HG02759 (cell line): ENCODE measurements around the gene EXOSC7.
"Not testable (repeated sequence)": the region's sequence is repeated elsewhere in the genome, so short reads cannot be mapped to it uniquely, and the experiment has no call there.

Source experiments
- ATAC-seq: cut with Tn5 transposase; IDR thresholded peaks from one replicate; pipeline ENCODE4 v1.9.1; 2021; ENCODE audit warnings: mild to moderate bottlenecking, moderate library complexity; ENCODE audit not compliant: unreplicated experiment

Gene EXOSC7

DNA sequence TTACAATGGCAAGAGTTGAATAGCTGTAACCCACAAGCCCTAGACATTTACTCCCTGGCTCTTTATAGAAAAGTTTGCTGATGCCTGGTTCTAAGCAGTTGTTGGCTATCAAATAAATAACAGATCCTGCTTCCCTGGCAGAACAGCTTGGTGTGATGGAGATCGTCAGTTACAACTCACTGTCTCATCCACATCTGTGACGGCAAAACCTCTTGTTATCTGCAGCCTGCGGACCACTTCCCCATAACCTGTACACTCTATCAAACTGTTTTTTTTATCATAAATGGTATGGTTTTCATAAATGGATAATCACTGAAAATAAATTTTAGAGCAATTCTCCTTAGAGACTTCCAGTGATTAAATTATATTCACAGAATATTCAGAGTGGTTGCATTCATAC, 14.2 kb upstream of the EXOSC7 start:
- ATAC-seq, result no peak

DNA sequence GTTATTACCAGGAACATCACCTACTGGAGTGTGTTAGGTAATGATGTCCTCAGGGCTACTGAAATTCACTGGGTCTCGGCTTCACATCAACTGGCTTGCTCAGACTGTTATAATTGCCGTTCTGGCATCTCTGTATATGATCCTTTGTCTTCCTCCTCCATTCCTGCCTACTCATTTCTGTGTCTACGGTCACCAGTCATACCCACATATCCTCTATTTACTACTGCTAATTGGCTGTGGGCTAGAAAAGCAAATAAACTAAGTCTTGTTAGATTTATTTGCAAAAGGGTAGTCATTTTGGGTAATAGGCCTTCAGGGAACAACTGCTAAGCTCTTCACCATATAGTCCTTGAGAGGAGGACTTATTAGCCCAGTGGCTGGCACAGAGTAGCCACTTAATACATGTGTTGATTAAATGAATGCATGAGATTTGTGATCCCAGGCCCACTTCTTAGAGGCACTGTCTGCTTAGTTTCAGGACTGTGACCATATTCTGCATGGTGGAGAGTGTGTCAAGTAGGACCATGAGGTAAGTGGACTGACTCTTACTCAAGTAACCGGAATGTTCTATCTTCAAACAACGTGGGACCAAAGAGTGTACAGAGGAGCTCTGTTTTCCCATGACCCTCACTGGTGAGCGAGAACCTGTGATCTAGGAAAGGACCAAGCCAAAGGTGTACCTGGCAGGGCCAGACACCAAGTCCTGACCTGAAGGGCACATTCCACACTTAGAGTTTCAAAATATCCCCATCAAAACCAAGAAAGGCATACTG, 13.2 kb upstream of the EXOSC7 start:
- no peak for ATAC-seq

DNA sequence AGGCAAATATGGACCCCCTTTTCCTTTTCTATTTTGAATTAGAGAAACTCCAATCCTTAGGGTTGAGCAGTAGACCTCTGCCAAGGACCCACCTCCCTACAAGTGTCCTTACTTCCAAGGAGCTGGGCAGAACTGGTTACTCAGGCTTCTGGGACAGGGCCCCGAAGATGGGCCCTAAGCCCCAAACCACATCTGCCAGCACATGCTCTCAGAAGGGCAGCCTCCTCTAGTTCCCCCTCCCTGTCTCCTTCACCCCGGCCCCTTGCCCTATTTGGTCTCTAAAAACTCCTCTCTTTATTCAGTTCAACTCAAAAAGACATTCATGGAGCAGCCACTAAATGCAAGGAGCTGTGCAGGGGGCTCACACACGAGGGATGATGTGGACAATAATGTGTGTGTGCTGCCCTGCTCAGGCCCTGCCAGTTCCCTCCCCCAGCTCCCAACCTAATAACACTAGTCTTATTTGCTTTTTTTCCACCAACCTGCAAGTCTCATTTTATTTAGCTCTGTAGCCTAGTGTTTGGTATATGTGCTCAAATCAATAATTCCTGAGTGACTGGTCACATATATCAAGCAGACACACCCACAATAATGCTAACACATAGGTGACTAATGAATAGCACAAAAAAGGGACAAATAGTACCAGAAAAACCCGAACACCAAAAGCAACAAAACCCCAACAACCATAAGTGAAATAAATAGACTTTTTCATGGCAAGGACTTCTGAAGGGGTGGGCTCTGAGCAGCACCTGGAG, 12.3 kb upstream of the EXOSC7 start:
- no peak for ATAC-seq

DNA sequence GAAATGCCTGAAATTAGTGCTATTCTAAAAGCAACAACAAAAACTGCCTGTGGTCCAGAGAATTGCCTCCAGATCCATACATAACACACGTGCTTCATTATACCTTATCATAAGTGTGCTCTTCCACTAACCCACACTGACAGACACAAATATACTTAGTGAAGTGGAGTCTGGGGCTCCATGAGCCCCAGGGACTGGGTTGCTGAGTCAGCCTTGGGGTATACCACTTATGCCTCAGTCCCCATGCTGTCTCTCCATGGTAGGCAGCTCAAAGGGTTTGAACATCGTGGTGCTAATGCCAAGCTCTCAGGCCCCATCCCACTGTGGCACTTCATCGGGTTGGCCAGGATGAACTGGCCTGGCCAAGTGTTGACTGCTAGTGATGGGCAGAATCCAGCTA, 10.9 kb upstream of the EXOSC7 start:
- ATAC-seq, result no peak

DNA sequence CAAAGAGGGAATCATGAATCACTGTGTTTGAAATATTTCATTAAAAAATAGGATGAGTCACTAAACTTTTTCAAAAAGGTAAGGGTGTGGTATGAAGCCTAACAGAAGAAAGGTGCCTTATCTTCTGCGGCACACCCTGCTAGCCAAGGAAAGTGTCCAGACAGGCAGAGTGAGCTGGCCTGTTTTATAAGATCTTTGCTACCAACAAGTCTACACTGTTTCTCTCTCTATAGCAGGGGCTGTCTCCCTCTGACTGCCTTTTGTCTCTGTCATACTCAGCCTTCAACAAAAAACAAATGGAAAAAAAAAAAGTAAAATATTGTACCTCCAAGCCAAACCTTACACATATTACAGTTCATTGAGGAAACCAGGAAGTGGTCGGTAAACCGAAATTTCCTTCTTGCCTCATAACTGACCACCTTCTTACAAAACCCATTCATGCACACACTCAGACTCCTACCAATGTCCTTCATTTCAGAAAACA, 9.2 kb upstream of the EXOSC7 start:
- ATAC-seq, result no peak

DNA sequence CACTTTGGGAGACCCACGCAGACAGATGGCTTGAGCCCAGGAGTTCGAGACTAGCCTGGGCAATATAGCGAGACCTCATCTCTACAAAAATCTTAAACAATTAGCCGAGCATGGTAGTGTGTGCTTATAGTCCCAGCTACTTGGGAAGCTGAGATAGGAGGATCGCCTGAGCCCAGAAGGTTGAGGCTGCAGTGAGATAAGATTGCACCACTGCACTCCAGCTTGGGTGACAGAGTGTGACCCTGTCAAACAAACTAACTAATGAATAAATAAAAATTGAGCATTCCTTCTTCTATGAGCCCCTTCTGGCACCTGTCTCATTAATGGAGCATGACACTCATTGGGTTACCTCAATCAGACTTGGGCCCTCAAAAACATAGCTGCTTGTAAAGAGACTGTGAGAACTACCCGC, 7.6 kb upstream of the EXOSC7 start:
- no peak for ATAC-seq

DNA sequence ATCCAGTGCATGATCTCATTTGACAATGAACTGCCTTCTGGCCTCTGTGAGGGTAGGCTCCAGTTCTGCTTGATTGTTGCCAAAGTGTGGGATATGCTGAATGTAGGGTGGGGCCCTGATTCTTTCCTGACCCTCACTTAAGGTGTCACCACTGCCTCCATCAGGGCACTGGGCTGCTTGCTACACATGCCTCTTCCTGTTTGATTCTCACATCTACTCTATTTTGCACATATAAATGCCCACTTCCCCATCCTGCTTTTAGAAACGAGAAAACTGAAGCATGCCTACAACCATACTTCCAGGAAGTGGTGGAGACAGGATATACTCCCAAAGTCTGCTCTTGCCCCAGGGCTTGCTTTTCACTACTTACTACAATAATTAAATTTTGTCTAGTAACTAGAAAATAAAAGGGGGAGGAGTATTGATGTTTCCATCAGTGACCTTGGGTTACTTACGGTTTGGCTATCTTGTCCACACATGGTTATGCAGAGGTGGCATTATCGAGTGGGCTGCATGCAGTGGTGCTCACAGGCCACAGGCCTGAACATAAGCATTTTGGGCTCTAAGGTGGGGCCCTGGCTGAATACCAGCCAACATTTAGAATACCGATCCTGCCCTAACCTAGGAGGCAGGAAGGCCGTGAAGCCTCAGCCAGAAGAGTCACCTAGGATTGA, 6.8 kb upstream of the EXOSC7 start:
- ATAC-seq, result no peak

DNA sequence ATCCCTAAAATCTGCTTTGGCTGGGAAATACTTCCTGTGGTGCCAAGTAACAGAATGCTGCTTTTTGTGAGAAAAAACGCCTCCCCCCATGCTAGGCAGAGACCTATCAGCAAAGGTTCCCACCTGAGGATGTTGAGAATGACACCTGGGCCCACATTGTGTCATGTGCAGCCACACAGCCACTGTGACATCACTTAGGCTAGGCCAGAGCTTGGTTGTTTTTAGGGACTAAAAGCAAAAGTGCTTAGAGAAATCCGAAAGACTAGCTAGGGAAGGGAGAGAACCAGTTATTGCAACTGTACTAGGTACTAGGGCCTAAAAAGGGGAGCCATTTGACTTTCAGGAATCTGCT, 6.2 kb upstream of the EXOSC7 start:
- ATAC-seq, result no peak

DNA sequence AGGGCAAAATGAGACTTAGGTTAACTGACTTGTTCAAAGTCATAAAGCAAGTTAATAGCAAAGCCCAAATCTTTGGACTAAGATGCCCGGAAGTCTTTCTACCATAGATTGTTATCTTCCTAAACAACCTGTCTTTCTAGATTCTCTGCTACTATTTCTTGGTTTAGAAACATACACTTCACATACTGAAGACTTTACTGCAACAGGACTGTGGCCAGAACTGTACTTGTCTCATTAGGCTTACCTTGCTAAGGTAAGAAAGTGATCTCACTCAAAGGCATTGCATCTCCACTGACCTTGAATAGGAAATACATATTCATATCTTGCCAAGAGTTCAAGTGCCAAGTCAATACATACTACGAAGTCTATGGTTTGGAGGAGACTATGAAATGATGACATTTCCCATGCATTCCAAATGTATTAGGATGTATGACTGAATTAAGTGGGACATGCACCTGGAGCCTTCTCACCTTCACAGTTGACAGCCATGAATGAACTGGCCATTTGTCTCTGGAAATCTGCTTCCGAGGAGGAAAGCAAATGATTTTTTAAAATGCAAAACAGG, 5.0 kb upstream of the EXOSC7 start:
- no peak for ATAC-seq

DNA sequence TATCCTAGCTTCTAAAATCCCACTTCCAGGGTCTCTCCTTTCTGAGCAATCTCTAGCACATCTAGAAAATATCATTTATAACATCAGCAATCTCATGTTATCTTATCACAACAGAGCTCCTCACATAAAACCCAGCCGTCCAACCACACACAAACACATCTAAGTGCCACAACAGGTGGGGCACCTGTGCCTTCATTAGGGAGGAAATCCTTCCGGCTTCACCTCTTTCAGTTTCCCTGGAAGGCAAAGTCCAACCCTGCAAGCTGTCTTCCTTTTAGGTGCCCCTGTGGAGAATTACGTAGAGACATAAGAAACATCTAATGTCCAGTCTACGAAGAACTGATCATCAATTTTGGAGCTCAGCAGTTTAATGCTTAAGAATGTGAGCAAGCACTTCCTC, 1.6 kb upstream of the EXOSC7 start:
- ATAC-seq, result no peak

DNA sequence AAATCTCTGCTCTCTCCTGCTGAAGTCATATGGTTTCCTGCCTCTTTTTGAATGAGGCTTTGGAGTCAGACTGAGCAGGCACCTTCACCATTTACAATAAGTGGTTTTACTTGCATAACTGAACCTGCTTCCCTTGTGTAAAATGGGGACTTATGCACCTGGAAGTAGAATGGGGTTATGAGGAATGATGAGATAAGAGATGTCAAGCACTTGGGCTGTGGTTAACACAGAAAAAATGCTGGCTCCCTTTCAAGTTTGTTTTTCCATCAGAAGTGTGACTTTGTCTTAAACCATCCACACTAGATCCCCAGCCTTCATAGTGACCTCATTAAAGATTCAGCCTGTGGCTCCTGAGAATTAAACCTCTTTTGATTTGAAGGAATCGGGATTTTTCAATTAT, 5.2 kb downstream of the EXOSC7 start:
- no peak for ATAC-seq

DNA sequence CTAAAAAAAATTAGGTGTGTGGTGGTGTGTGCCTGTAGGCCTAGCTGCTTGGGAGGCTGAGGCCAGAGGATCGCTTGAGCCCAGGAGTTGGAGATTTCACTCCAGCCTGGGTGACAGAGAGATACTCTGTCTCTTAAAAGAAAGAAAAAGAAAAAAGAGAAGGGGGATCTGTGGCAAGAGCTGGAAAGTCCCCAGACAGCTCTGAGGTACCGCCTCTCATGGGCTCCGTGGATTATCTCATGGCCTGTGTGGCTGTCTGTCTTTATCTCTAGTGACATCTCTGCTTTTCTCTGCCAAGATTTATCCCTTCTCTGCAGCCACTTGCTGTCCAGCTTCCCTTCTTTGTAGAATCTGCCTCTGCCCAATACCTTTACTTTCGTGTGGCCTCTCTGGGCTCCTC, 5.7 kb downstream of the EXOSC7 start:
- peak; percentile 57 for ATAC-seq

DNA sequence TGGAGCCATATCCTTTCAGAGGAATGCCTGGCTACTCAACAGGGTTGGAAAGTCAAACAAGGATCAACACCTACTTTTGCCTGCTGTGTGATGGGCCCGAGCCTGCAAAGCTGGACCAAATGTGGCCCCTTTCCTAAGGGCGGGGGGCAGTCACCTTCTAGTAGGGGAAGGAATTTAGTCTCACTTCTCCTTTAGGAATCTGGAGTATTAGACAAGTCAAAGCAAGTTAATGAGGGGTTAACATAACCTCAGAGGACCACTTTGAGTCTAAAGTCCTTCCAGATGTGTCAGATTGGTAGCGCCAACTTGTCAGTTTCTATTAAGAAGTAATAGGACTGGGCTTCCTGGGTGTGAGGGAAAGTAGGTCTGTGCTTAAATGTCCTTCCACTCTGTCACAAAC, 6.8 kb downstream of the EXOSC7 start:
- ATAC-seq, result no peak

DNA sequence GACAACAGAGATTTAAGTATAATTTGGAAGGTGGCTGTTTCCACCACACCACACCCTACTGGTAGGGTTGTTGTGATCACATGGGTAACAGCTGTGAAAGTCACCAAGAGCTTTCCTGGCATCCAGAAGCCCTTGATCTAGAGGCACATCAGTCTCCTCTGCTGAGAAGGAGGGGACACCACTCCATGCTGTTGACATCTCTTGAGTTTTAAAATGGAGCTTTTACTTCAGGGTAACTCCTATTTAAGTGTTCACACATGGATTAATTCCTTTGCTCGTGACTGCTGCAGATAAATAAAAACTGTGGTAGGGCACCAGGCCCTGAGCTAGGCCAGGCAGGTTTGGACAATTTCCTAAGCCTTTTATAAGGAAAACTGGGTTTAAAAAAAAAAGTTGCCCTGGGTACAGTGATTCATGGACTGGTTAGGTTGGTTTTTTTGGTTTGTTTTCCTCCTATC, 7.5 kb downstream of the EXOSC7 start:
- no peak for ATAC-seq

DNA sequence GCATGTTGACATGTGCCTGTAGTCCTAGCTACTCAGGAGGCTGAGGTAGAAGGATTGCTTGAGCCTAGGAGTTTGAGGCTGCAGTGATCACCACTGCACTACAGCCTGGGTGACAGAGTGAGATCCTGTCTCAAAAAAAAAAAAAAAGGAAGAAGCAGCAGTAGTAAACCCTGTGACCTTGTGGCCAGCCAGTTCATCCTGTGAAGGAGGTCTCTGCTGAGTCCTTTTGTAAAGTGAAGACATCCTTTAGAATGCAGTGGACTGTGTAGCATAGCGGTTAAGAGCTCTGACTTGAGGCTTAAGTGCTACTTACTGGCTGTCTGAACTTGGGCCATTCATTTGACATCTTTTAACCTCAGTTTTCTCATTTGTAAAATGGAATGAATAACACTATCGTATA, 8.3 kb downstream of the EXOSC7 start:
- no peak for ATAC-seq

DNA sequence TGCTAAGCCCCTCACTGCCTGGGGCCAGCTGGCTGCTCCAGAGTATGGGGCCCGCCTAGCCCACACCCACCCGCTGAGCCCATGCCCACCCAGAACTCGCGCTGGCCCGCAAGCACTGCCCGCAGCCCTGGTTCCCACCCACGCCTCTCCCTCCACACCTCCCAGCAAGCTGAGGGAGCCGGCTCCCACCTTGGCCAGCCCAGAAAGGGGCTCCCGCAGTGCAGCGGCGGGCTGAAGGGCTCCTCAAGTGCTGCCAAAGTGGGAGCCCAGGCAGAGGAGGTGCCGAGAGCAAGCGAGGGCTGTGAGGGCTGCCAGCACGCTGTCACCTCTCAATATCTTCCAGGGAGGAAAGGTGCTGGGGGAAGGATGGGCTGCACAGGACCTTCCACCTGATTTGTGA, 10.3 kb downstream of the EXOSC7 start:
- not testable (repeated sequence) for ATAC-seq

DNA sequence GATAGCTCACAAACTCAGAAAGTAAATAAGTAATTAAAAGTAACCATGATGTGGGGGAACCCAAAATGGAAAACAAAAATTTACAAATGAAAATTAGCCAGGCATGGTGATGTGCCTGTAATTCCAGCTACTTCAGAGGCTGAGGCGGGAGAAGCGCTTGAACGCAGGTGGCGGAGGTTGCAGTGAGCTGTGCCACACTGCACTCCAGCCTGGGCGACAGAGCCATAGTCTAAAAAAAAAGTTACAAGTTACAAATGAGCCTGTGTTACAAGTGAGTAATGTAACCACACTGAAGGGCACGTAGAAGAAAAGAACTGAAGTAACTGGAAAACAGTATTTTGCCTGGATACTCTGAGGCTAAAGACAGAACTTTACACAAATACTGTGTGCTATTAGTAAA, 11.3 kb downstream of the EXOSC7 start:
- no peak for ATAC-seq

DNA sequence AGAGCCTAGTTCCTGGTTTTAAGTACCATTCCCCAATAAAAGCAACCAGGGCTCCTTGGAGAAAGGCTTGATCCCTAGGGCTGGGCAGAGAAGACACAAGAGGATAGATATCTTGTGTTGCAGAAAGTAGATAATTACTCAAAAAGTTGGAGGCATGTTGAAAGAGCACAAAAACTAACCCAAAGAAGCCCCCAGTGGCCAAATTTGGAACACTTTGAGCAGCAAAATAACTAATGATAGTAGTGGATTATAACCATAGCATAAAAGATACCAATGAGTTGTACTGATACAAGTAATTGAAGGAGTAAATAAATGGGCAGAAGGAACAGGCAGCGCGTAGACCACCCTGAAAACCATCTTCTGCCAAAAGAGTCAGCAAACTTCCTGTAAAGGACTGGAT, 12.0 kb downstream of the EXOSC7 start:
- ATAC-seq, result no peak

DNA sequence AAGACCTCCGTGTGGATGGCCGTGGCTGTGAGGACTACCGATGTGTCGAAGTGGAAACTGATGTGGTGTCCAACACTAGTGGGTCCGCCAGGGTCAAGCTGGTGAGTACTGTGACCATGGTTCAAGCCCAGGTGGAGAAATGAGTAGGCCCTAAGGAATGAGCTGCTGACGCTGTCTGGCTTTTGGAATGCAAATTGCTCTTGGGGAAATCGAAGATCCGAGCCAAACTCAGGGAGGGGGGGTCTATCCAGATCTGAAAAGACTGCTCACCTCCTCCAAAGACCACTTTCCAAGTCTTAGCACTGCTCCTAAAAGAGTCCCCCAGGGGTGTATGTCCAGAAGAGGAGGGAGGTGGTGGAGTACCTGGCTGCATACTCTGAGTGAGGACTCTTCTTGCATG, 13.1 kb downstream of the EXOSC7 start:
- ATAC-seq, result no peak

DNA sequence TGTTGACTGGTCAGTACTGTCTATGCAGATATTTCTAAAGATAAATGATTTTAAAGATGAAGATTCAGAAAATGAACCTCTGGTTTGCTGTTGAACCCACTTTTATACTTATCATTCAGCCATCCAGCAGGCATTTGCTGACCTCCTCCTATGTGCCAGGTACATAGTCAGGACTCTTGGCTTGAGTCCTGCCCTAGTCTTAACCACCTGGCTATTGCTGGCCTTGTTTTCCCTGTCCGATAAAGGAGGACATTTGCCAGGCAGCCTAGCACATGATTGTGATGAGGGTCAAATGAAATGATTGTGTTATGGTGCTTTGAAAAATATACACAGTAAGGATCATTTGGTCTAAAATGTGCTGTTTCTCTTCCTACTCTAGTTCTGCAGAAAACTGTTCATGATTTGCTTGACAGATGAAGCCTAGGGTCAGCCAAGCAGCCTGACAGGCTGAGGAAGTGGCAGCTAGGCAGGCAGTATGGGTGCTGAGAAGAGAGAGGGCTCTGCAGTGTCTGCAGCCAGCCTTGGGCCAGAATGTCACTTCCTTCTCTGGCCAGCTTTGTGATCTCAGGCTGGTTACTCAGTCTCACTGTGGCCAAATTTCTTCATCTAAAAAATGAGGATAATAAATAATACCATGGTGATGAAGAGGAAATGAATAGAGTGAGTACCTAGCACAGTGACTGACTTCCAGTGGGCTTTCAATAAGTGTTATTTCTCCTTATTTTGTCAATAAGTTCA, 13.8 kb downstream of the EXOSC7 start:
- ATAC-seq, result no peak

DNA sequence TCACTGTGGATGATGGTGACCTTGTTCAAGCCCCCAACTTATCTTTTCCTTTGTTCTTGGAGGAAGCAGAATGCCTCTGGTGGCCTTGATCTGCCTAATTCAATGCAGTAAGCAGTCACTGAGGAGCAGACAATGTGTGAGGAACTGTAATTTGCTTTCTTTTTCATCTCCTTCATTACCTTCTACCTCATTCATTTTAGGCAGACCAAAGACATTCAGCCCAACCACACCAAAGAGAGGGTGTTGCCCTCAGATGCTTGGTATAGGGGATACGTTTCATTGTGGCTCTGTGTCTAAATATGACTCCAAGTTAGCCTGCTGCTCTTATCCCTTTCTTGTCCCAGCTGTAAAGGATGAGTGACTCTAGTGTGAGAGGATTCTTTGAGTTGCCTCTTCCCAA, 15.3 kb downstream of the EXOSC7 start:
- ATAC-seq, result no peak
